Brain pericyte (primary cell): ENCODE results near the gene AMH.
A peak's percentile ranks its signal among the peaks of the same experiment; 100 is the strongest.
"Not testable (repeated sequence)": the region's sequence is repeated elsewhere in the genome, so short reads cannot be mapped to it uniquely, and the experiment has no call there.

ENCODE experiments used
- DNase-seq: peaks from one replicate; pipeline ENCODE4 v3.0.0-alpha.2; 2012; ENCODE audit warnings: low read depth, low spot score

The AMH gene

GRCh38 chr19:2269244-2270156, 20.4 kb downstream of the AMH start:
- DNase-seq, result peak; percentile 80

GRCh38 chr19:2270157-2270422, 21.0 kb downstream of the AMH start:
- no peak for DNase-seq

DNA sequence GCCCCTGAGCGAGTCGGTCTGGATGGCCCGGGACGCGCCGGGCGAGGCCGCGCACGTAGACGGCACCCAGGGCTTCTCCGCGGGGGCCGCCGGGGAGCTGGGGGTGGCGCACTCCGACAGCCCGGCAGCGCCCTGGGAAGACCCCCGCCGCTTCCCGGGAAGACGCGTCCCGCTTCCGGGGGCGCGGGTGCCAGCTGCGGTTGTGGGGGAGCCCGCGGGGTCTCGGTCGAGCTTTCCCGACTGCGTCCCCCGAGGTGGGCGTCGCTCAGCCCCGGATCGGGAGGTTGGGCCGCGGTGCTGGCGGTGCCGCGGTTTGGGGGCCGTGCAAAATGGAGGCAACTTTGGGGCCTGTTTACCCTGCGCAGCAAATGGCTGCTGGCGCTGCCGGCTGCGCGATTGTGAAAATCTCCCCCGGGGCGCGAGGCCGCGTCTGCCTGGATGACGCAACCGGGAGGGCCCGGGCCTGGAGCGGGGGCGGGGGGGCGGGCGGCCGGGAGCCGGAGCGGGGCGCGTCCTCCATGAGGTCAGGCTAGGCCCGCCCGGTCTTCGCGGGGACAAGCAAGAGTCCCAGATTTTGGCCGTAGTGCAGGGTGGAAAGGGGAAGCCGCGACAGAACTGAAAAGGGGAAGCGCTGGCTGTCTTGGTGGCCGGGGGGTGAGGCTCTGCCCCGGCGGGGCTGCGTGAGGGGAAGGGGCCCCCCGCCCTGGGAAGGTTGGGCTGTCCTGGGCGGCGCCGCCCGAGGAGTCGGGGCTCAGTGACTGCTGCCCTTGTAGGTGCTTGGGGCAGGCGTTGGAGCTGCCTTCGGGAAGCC, 21.5 kb downstream of the AMH start:
- peak; percentile 52 for DNase-seq

- DNase-seq, result no peak
Measured at GRCh38 chr19:2271234-2272103, 22.3 kb downstream of the AMH start.

DNA sequence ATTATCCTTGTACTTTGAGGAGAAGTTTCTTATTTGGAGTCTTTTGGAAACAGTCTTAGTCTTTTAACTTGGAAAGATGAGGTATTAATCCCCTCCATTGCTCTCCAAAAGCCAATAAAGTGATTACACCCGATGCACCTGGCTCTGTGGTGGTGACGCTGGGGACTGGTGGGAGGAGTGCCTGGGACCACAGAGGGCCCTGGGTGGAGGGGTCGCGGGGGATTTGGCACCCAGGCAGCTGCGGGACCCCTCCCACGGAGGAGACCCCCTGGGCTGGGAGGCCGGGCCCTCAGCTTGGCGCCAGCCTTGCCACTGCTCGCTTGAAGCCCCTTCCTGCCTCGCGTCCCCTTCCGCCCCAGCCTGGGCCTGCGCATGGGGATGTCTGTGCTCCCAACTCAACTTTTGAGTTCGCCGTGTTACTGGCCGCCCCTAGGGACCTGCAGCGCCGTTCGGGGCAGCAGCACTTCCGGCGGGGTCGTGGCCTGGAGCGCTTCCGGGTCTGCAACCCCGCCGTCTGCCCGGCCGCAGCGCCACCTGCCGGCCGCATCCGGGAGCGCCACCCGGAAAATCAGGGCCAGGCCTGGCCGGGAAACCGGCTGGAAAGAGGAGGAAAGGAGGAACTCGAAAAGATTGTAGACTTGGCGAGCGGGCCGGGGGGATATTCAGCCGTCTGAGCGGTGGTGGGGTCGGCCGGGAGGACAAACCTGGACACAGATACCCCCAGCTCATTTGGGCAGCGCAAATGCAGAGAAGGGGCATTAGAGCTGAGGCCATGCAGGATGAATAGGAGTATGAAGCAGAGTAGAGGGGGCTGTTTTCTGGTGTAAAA, 24.4 kb downstream of the AMH start:
- DNase-seq, result no peak

- no peak for DNase-seq
Measured at GRCh38 chr19:2274185-2274711, 25.1 kb downstream of the AMH start.

DNA sequence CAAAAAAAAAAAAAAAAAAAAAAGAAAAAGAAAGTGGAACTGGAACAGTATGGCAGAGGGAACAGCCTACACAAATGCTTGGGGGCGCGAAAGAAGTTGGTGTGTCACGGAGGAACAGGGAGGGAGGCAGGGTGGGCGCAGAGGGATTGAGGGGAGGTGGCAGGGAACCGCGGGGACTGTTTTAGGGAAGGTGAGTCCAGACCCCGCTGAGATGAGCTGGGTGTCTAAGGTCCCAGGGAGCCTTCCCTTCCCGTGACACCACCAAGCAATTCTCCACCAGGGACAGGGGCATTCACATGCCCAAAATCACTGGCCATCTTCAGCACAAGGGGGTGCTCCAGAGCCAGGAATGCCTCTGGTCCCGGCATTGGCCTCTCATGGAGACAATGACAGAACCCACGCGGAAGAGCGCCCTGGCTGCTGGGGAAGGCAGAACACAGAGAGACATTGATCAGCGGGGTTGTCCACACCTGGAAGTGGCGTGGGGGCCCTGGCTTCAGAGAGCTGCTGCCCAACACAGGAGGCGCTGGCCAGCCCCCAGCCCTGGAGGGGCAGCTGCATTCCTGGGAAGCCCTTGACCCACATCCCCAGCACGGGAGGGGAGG, 25.9 kb downstream of the AMH start:
- DNase-seq, result no peak

GRCh38 chr19:2275588-2276428, 26.7 kb downstream of the AMH start:
- DNase-seq, result no peak

- DNase-seq, result no peak
Measured at GRCh38 chr19:2276429-2276986, 27.4 kb downstream of the AMH start.

- DNase-seq, result no peak
Measured at GRCh38 chr19:2277138-2277537, 28.0 kb downstream of the AMH start.

GRCh38 chr19:2278459-2279158, 29.5 kb downstream of the AMH start:
- DNase-seq, result no peak

- no peak for DNase-seq
Measured at GRCh38 chr19:2280633-2281264, 31.6 kb downstream of the AMH start.

- DNase-seq, result not testable (repeated sequence)
Measured at GRCh38 chr19:2281265-2282061, 32.3 kb downstream of the AMH start.

DNA sequence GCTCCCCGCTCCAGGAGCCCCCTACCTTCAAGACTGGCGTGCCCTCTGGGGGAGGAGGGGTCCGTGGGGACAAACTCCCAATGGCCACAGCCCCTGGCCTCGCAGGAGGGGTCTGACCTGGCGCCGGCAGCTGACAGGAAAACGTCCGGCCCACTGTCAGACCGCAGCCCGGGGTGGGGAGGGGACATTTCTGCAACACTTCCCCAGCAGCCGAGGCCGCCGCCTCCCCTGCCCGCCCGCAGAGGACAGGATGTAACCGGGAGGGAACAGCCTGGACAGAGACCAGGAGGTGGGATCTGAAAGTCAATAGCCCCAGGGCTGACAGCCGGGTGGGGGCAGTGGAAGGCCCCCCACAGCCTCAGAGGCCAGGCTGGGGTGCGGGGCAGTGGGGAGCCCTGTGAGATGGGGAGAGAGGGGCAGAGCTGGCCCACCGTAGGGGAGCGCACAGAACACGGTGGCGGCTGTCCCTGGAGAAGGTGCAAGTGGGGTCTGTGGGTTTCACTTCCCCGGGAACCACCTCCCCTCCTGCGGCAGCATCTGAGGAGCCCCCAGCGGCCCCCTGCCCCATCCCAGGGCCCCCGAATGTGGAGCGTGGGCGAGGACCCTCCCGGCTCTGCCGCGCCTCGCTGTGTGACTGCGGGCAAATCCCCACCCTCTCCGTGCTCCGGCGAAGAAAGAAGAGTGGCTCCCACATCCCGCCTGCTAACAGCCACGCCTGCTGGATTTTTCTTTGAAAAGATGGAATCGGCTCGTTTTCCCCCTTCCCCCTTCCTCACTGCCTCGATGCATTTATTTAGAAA, 33.1 kb downstream of the AMH start, which contains the start of gene PEAK3:
TSS of gene PEAK3 (minus strand) at position 114 of the 800 bp plus-strand sequence. CDS start 1,244 bp downstream, outside the sequence.
- DNase-seq, result no peak

- DNase-seq, result no peak
Measured at GRCh38 chr19:2282862-2283237, 33.7 kb downstream of the AMH start.

GRCh38 chr19:2283835-2284507, 34.8 kb downstream of the AMH start:
- DNase-seq, result no peak
